ENCODE measurements around the gene LIMK1. TPM values are rescaled to one million over a fixed set of nuclear protein-coding genes. Genes with fewer than 3 reads are reported as not detected.
"Not testable (repeated sequence)": the region's sequence is repeated elsewhere in the genome, so short reads cannot be mapped to it uniquely, and the experiment has no call there.

LIMK1 gene
- total RNA-seq, 2 donors from 2014 or later, result 19.7 to 19.9 TPM

- Histone ChIP-seq H3K4me1 (ENCODE audit: control insufficient read depth in 1 of 2, low read depth in 2 of 2) (peaks cover 2 to 84% of the 10 kb centered on the region in 2 donors), H3K27ac (peak overlapping the region; percentile 94 to 95), H3K9me3 (no peaks in the 10 kb centered on the region), H3K36me3 (peaks cover 95% of the 10 kb centered on the region), H3K4me3 (no peak overlapping the region), H3K27me3 (replicated peaks; ENCODE audit: insufficient read depth) (no peaks in the 10 kb centered on the region)
- TF ChIP-seq, protein P1, sequence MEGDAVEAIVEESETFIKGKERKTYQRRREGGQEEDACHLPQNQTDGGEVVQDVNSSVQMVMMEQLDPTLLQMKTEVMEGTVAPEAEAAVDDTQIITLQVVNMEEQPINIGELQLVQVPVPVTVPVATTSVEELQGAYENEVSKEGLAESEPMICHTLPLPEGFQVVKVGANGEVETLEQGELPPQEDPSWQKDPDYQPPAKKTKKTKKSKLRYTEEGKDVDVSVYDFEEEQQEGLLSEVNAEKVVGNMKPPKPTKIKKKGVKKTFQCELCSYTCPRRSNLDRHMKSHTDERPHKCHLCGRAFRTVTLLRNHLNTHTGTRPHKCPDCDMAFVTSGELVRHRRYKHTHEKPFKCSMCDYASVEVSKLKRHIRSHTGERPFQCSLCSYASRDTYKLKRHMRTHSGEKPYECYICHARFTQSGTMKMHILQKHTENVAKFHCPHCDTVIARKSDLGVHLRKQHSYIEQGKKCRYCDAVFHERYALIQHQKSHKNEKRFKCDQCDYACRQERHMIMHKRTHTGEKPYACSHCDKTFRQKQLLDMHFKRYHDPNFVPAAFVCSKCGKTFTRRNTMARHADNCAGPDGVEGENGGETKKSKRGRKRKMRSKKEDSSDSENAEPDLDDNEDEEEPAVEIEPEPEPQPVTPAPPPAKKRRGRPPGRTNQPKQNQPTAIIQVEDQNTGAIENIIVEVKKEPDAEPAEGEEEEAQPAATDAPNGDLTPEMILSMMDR (IDR thresholded peaks at IDR 0.05), result no peak
- no peak for DNase-seq (ENCODE audit: low spot score)
- ATAC-seq (ENCODE audit: insufficient number of reproducible peaks, low FRiP score, low read depth), result no peak
Observed at GRCh38 chr7:74040791-74041520, 42.6 kb upstream of the LIMK1 start.

- peaks cover 94% of the 10 kb centered on the region for H3K36me3 ChIP-seq
- H3K27me3 ChIP-seq (replicated peaks; ENCODE audit: insufficient read depth), result no peaks in the 10 kb centered on the region
- ATAC-seq (ENCODE audit: insufficient number of reproducible peaks, low FRiP score, low read depth) (no peak), DNase-seq (ENCODE audit: low spot score) (no peak)
- no peaks in the 10 kb centered on the region for H3K9me3 ChIP-seq
- peak overlapping the region; percentile 94 to 95 for H3K27ac ChIP-seq
- peaks cover 2 to 64% of the 10 kb centered on the region in 2 donors for H3K4me1 ChIP-seq (ENCODE audit: control insufficient read depth in 1 of 2, low read depth in 2 of 2)
- H3K4me3 ChIP-seq, result no peak overlapping the region
- TF ChIP-seq, protein P1 (IDR thresholded peaks at IDR 0.05), result no peak
Observed at GRCh38 chr7:74042746-74043522, 40.7 kb upstream of the LIMK1 start.

GRCh38 chr7:74043523-74043951 is 40.1 kb upstream of the LIMK1 start:
- no peak overlapping the region for H3K4me3 ChIP-seq
- H3K4me1 ChIP-seq (ENCODE audit: control insufficient read depth in 1 of 2, low read depth in 2 of 2), result peaks cover 0 to 58% of the 10 kb centered on the region in 2 donors
- no peaks in the 10 kb centered on the region for H3K27me3 ChIP-seq (replicated peaks; ENCODE audit: insufficient read depth)
- peaks cover 92% of the 10 kb centered on the region for H3K36me3 ChIP-seq
- TF ChIP-seq, protein P1 (IDR thresholded peaks at IDR 0.05), result no peak
- DNase-seq (ENCODE audit: low spot score) (no peak), ATAC-seq (ENCODE audit: insufficient number of reproducible peaks, low FRiP score, low read depth) (no peak)
- H3K27ac ChIP-seq, result peak overlapping the region; percentile 94 to 95
- H3K9me3 ChIP-seq, result no peaks in the 10 kb centered on the region

GRCh38 chr7:74044366-74045350 is 38.9 kb upstream of the LIMK1 start:
- Histone ChIP-seq H3K9me3 (no peaks in the 10 kb centered on the region), H3K27me3 (replicated peaks; ENCODE audit: insufficient read depth) (no peaks in the 10 kb centered on the region), H3K36me3 (peaks cover 91% of the 10 kb centered on the region), H3K4me3 (no peak overlapping the region), H3K4me1 (ENCODE audit: control insufficient read depth in 1 of 2, low read depth in 2 of 2) (peaks cover 0 to 47% of the 10 kb centered on the region in 2 donors), H3K27ac (peak overlapping the region; percentile 94 to 95)
- DNase-seq (ENCODE audit: low spot score) (no peak), ATAC-seq (ENCODE audit: insufficient number of reproducible peaks, low FRiP score, low read depth) (no peak)
- TF ChIP-seq, protein P1 (IDR thresholded peaks at IDR 0.05), result no peak

DNA sequence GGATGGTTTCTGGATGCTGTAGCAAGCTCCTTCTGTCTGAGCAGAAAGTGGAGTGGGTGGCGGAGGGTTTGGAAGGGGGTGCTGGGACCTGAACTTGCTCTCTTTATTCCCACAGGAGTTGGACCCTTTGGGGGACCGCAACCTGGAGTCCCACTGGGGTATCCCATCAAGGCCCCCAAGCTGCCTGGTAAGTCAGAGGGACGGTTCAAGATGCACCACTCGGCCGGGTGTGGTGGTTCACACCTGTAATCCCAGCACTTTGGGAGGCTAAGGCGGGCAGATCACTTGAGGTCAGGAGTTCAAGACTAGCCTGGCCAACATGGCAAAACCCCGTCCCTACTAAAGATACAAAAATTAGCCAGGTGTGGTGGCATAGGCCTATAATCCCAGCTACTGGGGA is 37.0 kb upstream of the LIMK1 start:
- H3K27me3 ChIP-seq (replicated peaks; ENCODE audit: insufficient read depth); H3K9me3 ChIP-seq; ATAC-seq (ENCODE audit: insufficient number of reproducible peaks, low FRiP score, low read depth); H3K4me3 ChIP-seq; DNase-seq (ENCODE audit: low spot score): not testable (repeated sequence)
- peaks cover 5 to 40% of the 10 kb centered on the region in 2 donors for H3K4me1 ChIP-seq (ENCODE audit: control insufficient read depth in 1 of 2, low read depth in 2 of 2)
- H3K36me3 ChIP-seq, result peaks cover 93% of the 10 kb centered on the region
- H3K27ac ChIP-seq, result peak overlapping the region in 1 of 2 donors; percentile 95
